HT1080 (cell line): ENCODE data around the gene CPNE5. TPM values are rescaled to one million over a fixed set of nuclear protein-coding genes. Genes with fewer than 3 reads are reported as not detected.
"Not testable (repeated sequence)": the region's sequence is repeated elsewhere in the genome, so short reads cannot be mapped to it uniquely, and the experiment has no call there.

ENCODE experiments used
- DNase-seq: peaks from one replicate; pipeline ENCODE4 v3.0.0-alpha.2; 2015; ENCODE audit warnings: low read depth
- total RNA-seq: library from RNA; depleted of rRNA; stranded (reverse); fragments of >200 nt; shearing (Covaris generic); gene quantifications from 2 replicates; pipeline ENCODE4 v1.2.3, GENCODE V29; 2014

CPNE5 gene
- total RNA-seq, 1 experiment from 2014 or later = 1.3 TPM

GRCh38 chr6:36728289-36729160 lies 110.7 kb downstream of the CPNE5 start:
- DNase-seq = no peak

- peak; percentile 68 for DNase-seq
Measured at GRCh38 chr6:36727505-36728021, 111.7 kb downstream of the CPNE5 start.

- no peak for DNase-seq
Measured at GRCh38 chr6:36725581-36725980, 113.7 kb downstream of the CPNE5 start.

GRCh38 chr6:36724514-36725390 lies 114.5 kb downstream of the CPNE5 start:
- DNase-seq = peak; percentile 55

GRCh38 chr6:36723992-36724391 lies 115.3 kb downstream of the CPNE5 start:
- DNase-seq = not testable (repeated sequence)

DNA sequence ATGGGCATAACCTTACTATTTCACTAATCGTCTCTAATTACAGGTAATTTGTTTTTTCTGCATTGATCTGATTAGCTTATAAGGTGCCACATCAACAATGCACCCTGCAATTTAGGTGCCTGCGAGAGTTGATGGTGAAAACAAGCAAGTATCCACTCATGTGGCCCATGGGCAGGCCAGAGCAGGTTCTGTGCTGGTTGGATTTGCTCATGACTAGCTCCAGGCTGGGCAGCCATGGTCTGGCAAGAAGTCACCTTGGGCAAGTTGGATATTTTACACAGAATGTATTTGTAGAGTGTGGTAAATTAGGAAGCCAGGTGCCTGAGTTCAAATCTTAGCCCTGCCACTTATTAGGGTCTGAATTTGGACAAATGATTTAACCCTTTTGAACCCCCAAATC lies 116.4 kb downstream of the CPNE5 start:
- DNase-seq = no peak

DNA sequence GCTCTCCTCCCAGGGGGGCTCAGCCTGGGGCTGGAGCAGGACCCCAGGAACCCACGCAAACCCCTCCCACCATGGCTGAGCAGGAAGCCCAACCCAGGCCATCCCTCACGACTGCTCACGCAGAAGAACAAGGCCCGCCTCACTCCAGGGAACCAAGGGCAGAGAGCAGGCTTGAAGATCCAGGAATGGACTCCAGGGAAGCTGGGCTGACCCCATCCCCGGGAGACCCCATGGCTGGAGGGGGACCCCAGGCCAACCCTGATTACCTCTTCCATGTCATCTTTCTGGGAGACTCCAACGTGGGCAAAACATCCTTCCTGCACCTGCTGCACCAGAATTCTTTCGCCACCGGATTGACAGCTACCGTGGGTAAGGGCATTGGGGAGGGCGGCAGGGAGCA lies 116.9 kb downstream of the CPNE5 start:
- DNase-seq = no peak

DNA sequence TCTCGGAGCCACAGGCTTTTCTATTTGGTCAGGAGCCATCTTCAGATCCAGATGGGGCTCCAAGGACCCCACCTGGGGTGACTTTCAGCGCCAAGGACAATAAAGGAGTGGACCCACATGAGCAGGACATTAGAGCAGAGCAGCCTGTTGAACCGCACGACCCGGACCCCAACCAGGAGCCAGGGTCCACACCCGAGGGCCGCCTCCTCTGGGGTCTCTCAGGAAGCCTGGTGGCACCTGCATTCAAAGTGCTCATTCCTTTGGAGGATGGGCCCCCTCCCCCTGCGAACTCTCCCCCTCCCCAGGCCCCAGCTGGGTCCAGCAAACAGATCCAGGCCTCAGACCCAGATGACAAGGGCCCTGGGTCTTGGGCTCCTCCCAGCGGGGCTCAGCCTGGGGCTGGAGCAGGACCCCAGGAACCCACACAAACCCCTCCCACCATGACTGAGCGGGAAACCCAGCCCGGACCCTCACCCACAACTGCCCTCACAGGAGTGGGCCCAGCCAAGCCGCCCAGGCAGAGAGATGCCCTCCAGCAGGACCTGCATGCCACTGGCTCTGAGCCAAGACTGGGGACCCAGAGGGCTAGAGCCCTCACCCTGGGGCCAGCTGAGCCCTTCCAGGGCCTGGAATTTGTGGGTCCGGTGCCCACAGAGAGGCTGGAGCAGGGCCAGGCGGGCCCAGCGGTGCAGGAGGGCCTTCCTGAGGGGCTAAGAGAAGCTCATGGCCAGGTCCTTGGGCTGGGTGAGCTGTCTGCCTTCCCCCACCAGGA lies 117.7 kb downstream of the CPNE5 start:
- no peak for DNase-seq

- DNase-seq = no peak
Measured at GRCh38 chr6:36720251-36721141, 118.7 kb downstream of the CPNE5 start.

DNA sequence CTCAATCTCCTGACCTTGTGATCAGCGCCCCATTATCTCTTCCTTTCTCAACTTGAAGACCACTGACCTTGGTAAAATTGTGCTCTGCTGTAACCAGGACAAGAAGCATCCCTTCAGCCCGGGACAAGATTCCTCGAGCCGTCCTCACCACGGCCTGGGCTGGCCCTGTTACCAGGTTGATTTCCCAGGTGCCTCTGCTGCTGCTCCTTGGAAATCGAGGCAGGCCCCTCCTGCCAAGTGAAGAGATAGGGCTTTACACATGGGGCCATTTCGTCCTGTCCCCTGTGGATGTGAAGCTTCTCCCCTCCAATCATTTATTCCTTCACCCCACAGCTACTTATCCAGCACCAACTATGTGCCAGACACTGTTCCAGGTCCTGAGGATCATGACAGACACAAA lies 120.1 kb downstream of the CPNE5 start:
- no peak for DNase-seq

- DNase-seq = no peak
Measured at GRCh38 chr6:36718560-36718959, 120.7 kb downstream of the CPNE5 start.

GRCh38 chr6:36717871-36718540 lies 121.2 kb downstream of the CPNE5 start:
- DNase-seq = no peak

DNA sequence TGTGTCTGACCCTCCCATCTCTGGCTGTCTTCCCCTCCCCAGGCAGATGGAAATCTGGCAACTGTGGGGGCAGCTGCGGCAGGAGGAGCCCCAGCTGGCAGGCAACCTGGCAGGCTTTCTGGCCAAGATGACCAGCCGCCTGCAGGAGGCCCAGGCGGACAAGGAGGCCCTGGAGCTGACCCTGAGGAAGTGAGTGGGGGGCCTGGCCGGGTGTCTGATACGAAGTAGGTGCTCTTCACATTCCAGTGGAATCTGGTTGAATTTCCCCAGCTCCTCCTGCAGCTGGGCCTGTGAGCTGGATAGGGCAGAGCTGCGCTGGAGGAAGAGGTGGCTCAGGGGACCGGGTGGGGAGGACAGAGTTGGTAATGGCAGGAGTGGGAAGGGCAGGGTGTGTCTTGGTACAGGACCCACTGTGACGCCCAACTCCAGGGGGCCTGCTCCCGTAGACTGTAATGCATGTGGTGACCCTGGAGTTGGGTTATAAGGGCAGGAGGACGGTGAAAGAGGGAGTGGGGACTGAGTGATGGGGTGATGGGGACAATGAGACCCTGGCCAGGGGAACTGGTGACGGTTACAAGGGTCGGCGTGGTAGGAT lies 121.9 kb downstream of the CPNE5 start:
- DNase-seq = no peak

- no peak for DNase-seq
Measured at GRCh38 chr6:36716476-36717093, 122.7 kb downstream of the CPNE5 start.

DNA sequence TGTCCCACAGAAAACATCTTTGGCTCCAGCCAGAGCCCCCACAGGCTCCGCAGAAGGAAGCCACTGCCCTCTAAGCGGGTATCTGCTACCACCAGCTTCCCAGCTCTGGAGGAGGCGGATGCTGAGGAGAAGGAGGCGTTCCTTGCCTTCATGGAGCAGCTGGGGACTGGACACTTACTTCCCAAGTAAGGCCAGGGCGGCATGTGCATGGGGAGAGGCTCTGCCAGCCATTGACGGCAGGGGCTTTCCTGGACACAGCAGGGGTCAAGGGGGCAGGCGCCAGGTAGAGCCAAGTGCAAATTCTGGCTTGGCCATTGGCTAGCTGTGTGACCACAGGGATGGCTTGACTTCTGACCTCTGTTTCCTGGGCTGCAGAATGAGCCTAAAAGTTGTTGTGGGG lies 123.8 kb downstream of the CPNE5 start:
- no peak for DNase-seq

- no peak for DNase-seq
Measured at GRCh38 chr6:36714511-36714910, 124.7 kb downstream of the CPNE5 start.

GRCh38 chr6:36713846-36714245 lies 125.4 kb downstream of the CPNE5 start:
- DNase-seq = no peak

- DNase-seq = no peak
Measured at GRCh38 chr6:36712816-36713215, 126.4 kb downstream of the CPNE5 start.

DNA sequence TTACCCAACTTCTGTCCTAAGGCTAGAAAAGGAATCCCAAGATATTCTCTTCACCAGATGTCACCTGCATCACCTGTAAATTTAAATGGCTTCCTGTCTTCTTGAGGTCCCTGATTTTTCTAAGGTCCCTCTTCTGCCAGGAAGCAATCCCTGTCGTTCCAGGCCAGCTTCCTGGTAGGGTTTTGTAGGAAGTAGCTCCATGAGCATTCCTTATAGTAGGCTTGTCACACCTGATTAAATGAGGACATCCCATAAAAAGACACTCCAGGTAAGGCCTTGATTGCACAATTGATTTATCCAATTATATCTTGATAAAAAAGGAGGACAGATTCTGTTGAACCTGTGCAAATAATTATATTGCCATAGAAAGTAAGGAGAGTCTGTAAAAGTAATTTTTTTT lies 132.9 kb downstream of the CPNE5 start:
- no peak for DNase-seq
